Prostate gland (tissue), 2 donors: ENCODE data around the gene SUSD1. TPM values are rescaled to one million over a fixed set of nuclear protein-coding genes. Genes with fewer than 3 reads are reported as not detected.
A peak's percentile ranks its signal among the peaks of the same experiment; 100 is the strongest.

ENCODE experiments used
- DNase-seq: peaks from one replicate; pipeline ENCODE4 v3.0.0-alpha.2; 2019; ENCODE audit warnings: low spot score
- H3K27ac ChIP-seq, 2 donors: fragments of 200-600 bp; sonication (generic); 2 replicates each; pipeline ENCODE4 v1.5.1; 2017 to 2019
- H3K27me3 ChIP-seq: fragments of 200-600 bp; sonication (generic); replicated peaks from 2 replicates; pipeline ENCODE4 v1.5.1; 2019; ENCODE audit not compliant: insufficient read depth
- H3K36me3 ChIP-seq, 2 donors: fragments of 200-600 bp; sonication (generic); 1 replicate in 1 of 2; 2 replicates in 1 of 2; pipeline versions ENCODE4 v1.5.1 to v1.8.1; 2017 to 2019
- H3K4me1 ChIP-seq: fragments of 200-600 bp; sonication (generic); replicated peaks from 2 replicates; pipeline ENCODE4 v1.5.1; 2019
- H3K4me3 ChIP-seq, 2 donors: fragments of 200-600 bp; sonication (generic); 2 replicates each; pipeline ENCODE4 v1.5.1; 2017 to 2019
- H3K9me3 ChIP-seq: fragments of 200-600 bp; sonication (generic); 2 replicates; pipeline ENCODE4 v1.5.1; 2017
- POLR2A ChIP-seq: fragments of 450-650 bp; IDR thresholded peaks from one replicate; pipeline ENCODE4 v1.6.1; 2016; ENCODE audit warnings: antibody characterized with exemption, mild to moderate bottlenecking
- POLR2AphosphoS5 ChIP-seq: sonication (generic); formaldehyde crosslinking; IDR thresholded peaks from one replicate; pipeline ENCODE4 v1.6.1; 2017; ENCODE audit warnings: antibody characterized with exemption
- WGBS: methylation state at CpG from one replicate; pipeline ENCODE4 v1.1.5; 2018; 5-methylcytosine and 5-hydroxymethylcytosine counted together
- intact Hi-C: fragments of 100-400 bp; cut with DNase I; formaldehyde crosslinking; loops from one replicate; pipeline ENCODE4 v1.14.2; 2022
- total RNA-seq, 2 donors: library from RNA; depleted of rRNA; stranded (reverse); fragments of >200 nt; gene quantifications; one replicate each; pipeline ENCODE4 v1.1.0, GENCODE V29; 2016
- TF ChIP-seq, protein P1 (sequence below), 4 experiments: fragments of 200-600 bp in 2 of 4; fragments of 450-650 bp in 2 of 4; sonication (generic) in 2 of 4; IDR thresholded peaks; 1 replicate in 3 of 4; 2 replicates in 1 of 4; pipeline ENCODE4 v1.5.1; 2016 to 2019; ENCODE audit warnings: antibody characterized with exemption in 4 of 4, mild to moderate bottlenecking in 2 of 4, moderate library complexity in 2 of 4

The SUSD1 gene
- total RNA-seq, 2 donors from 2014 or later = 10.6 to 34.8 TPM

DNA sequence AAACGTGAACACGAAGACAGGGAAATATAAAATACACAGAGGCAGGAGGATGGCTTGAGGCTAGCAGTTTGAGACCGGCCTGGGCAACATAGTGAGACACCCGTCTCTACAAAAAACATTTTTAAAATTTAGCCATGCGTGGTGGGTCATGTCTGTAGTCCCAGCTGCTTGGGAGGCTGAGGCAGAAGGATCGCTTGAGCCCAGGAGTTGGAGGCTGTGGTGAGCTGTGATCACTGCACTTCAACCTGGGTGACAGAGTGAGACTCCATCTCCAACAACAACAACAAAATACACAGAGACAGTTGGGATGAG, 55.1 kb downstream of the SUSD1 start:
- WGBS = 76% methylated on average over 6 of the region's 6 CpGs
- Histone ChIP-seq H3K27ac (no peak overlapping the region), H3K27me3 (no peaks in the 10 kb centered on the region), H3K9me3 (no peaks in the 10 kb centered on the region), H3K4me3 (no peak overlapping the region), H3K4me1 (no peaks in the 10 kb centered on the region), H3K36me3 (peaks cover 0 to 4% of the 10 kb centered on the region in 2 donors)
- DNase-seq = no peak
- TF ChIP-seq, protein P1, sequence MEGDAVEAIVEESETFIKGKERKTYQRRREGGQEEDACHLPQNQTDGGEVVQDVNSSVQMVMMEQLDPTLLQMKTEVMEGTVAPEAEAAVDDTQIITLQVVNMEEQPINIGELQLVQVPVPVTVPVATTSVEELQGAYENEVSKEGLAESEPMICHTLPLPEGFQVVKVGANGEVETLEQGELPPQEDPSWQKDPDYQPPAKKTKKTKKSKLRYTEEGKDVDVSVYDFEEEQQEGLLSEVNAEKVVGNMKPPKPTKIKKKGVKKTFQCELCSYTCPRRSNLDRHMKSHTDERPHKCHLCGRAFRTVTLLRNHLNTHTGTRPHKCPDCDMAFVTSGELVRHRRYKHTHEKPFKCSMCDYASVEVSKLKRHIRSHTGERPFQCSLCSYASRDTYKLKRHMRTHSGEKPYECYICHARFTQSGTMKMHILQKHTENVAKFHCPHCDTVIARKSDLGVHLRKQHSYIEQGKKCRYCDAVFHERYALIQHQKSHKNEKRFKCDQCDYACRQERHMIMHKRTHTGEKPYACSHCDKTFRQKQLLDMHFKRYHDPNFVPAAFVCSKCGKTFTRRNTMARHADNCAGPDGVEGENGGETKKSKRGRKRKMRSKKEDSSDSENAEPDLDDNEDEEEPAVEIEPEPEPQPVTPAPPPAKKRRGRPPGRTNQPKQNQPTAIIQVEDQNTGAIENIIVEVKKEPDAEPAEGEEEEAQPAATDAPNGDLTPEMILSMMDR (IDR thresholded peaks at IDR 0.05) = no peak
- TF ChIP-seq POLR2AphosphoS5 (no peak), POLR2A (no peak)
- intact Hi-C loops = no loop called here

GRCh38 chr9:112119225-112120029, 55.7 kb downstream of the SUSD1 start:
- Histone ChIP-seq H3K4me3 (no peak overlapping the region), H3K9me3 (no peaks in the 10 kb centered on the region), H3K36me3 (peaks cover 0 to 4% of the 10 kb centered on the region in 2 donors), H3K4me1 (no peaks in the 10 kb centered on the region), H3K27ac (no peak overlapping the region), H3K27me3 (no peaks in the 10 kb centered on the region)
- TF ChIP-seq, protein P1 (IDR thresholded peaks at IDR 0.05) = no peak
- peak; percentile 12 for TF ChIP-seq POLR2AphosphoS5
- intact Hi-C loops = no loop called here
- DNase-seq = peak; percentile 9
- WGBS = 42% methylated on average over 10 of the region's 10 CpGs

DNA sequence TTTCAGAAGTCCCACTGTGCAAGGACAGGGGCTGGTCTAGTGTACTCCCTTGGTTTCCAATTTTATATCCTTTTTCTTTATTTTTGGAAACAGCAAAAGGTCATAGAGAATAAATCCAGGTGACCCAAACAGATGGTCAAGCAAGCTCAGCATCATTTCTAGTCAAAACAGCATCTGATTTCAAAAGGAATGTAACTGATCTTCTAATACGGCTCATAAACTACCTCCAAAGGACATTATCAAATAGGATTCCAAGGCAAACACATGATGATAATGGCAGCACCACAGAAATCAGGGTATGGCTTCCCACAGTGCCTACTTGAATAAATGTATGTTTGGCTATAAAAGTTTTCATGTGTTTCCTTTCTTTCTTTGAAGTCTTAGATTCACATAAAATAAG, 57.1 kb downstream of the SUSD1 start:
- H3K9me3 ChIP-seq = no peaks in the 10 kb centered on the region
- H3K4me3 ChIP-seq = no peak overlapping the region
- no peaks in the 10 kb centered on the region for H3K27me3 ChIP-seq
- TF ChIP-seq, protein P1 (IDR thresholded peaks at IDR 0.05) = no peak
- TF ChIP-seq POLR2AphosphoS5 (no peak), POLR2A (no peak)
- no peaks in the 10 kb centered on the region for H3K36me3 ChIP-seq
- H3K27ac ChIP-seq = no peak overlapping the region
- no peaks in the 10 kb centered on the region for H3K4me1 ChIP-seq
- no peak for DNase-seq
- 82% methylated on average over 1 of the region's 1 CpG for WGBS
- intact Hi-C loops = no loop called here

DNA sequence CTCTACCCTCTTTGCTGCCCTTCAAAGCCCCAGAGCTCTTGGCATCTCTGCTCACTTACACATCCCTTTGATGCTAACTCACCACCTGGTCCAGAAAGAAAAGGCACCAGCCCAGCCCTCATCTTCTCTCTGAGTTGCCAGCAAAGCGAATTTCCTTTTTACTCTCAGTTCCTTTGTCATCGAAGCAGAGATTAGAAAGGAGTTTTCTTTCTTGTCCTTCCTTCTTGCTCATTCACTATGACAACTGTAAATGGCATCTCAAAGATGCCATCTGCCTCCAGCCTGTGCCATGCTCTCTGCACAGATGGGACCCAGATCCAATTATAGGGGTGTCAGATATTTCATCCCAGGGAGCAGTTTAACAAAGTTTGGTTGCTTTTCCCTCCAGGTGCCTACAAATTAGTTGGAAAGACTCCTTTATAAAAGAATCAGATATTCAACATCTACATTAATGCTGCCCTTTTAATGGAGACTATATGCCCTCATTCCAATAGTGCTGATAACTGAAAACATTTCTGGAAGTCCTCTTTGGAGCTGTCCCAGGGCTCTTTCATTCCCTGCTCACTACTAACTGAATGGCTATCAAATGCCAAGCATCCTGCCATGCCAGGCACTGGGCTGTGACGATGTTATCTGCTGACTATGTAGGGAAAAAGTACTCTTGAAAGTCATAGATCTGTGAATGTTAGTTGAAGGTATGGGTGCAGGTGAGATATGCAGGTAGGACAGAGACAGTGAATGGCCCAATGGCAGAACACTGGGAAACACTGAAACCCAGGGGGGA, 58.9 kb downstream of the SUSD1 start:
- DNase-seq = no peak
- WGBS = 81% methylated on average over 3 of the region's 3 CpGs
- intact Hi-C loops = no loop called here

More for the DNA sequence above, 58.9 kb downstream of the SUSD1 start:
- no peak overlapping the region for H3K27ac ChIP-seq
- no peaks in the 10 kb centered on the region for H3K4me1 ChIP-seq
- TF ChIP-seq, protein P1 (IDR thresholded peaks at IDR 0.05) = no peak
- no peak for TF ChIP-seq POLR2AphosphoS5
- no peak for TF ChIP-seq POLR2A
- H3K9me3 ChIP-seq = no peaks in the 10 kb centered on the region
- H3K27me3 ChIP-seq = no peaks in the 10 kb centered on the region
- no peak overlapping the region for H3K4me3 ChIP-seq
- no peaks in the 10 kb centered on the region for H3K36me3 ChIP-seq
